AG04450 (cell line): ENCODE measurements around the gene BID. TPM values are rescaled to one million over a fixed set of nuclear protein-coding genes. Genes with fewer than 3 reads are reported as not detected.

ENCODE experiments used
- CTCF ChIA-PET: fragments of 300-600, 350-600 bp; formaldehyde crosslinking; extraction: SDS; loops from one replicate; lab custom pipeline; 2022; ENCODE audit warnings: antibody characterized with exemption, inconsistent platforms; lab: Charles Lee
- POLR2A ChIA-PET: fragments of 350-600 bp; formaldehyde crosslinking; extraction: SDS; loops from one replicate; lab custom pipeline; 2021; ENCODE audit warnings: antibody characterized with exemption, inconsistent platforms; lab: Yijun Ruan, JAX
- DNase-seq: peaks from one replicate; pipeline ENCODE4 v3.0.0-alpha.2; 2011; ENCODE audit warnings: low read depth, low spot score
- H3K27ac ChIP-seq: one replicate; pipeline ENCODE4 v1.5.1; 2012; ENCODE audit warnings: low read depth, low read length, control low read depth
- H3K27me3 ChIP-seq: one replicate; pipeline ENCODE4 v1.6.0; 2012; ENCODE audit warnings: low read length; ENCODE audit not compliant: control insufficient read depth, insufficient read depth
- H3K4me3 ChIP-seq: 2 replicates; pipeline ENCODE4 v1.5.1; 2011; ENCODE audit warnings: mild to moderate bottlenecking, low read depth, low read length, control low read depth
- H3K9me3 ChIP-seq: 2 replicates; pipeline ENCODE4 v1.5.1; 2012; ENCODE audit warnings: low read length; ENCODE audit not compliant: control insufficient read depth, insufficient read depth
- CTCF ChIP-seq: IDR thresholded peaks from 2 replicates; pipeline ENCODE4 v1.5.1; 2011; ENCODE audit warnings: low read depth, low read length, control low read depth, inconsistent platforms
- polyA minus RNA-seq: library from RNA; depleted of rRNA, polyadenylated mRNA; stranded (reverse); fragments of >200 nt; gene quantifications from 2 replicates; pipeline ENCODE4 v1.2.3, GENCODE V29; 2011; rRNA and poly(A)+ RNA removed
- polyA plus RNA-seq: library from polyadenylated mRNA; depleted of rRNA; stranded (reverse); fragments of >200 nt; gene quantifications from 2 replicates; pipeline ENCODE4 v1.2.3, GENCODE V29; 2011; rRNA removed

BID gene
- polyA plus RNA-seq (65.3 and 88.5 TPM in 2 replicates), polyA minus RNA-seq (40.2 and 48.6 TPM in 2 replicates)

GRCh38 chr22:17774206-17774925, at the start of gene BID:
BID (minus strand) TSS chr22:17774469; CDS start chr22:17750116, 24,353 bp downstream.
- CTCF ChIA-PET: interaction anchor here (0.6 to 1.2 kb wide), 3 partner anchors 10 to 216 kb away, joined by 3 to 6 read pairs (median 3); no protein-coding TSS in a partner anchor

GRCh38 chr22:17823964-17824363, 49.7 kb upstream of the BID start:
- CTCF ChIA-PET: no interaction called here
- POLR2A ChIA-PET: no interaction called here
- TF ChIP-seq CTCF: no peak
- no peak overlapping the region for H3K27ac ChIP-seq
- H3K27me3 ChIP-seq: no peaks in the 10 kb centered on the region
- H3K4me3 ChIP-seq: no peak overlapping the region
- DNase-seq: no peak
- H3K9me3 ChIP-seq: no peaks in the 10 kb centered on the region

More at GRCh38 chr22:17774206-17774925, at the start of gene BID:
- POLR2A ChIA-PET: interaction anchor here (0.6 kb wide), 1 partner anchor 18 kb away, joined by 3 read pairs; no protein-coding TSS in a partner anchor
- peak within 1 kb of the TSS; percentile 73 for H3K4me3 ChIP-seq
- H3K9me3 ChIP-seq: no peaks in the 10 kb centered on the region
- H3K27me3 ChIP-seq: no peaks in the 10 kb centered on the region
- no peak for DNase-seq
- TF ChIP-seq CTCF: no peak
- peak within 1 kb of the TSS; percentile 11 for H3K27ac ChIP-seq

GRCh38 chr22:17823226-17823625, 49.0 kb upstream of the BID start:
- Histone ChIP-seq H3K27ac (no peak overlapping the region), H3K27me3 (no peaks in the 10 kb centered on the region), H3K9me3 (no peaks in the 10 kb centered on the region), H3K4me3 (no peak overlapping the region)
- ChIA-PET CTCF (interaction anchor here (1.5 kb wide), 1 partner anchor 253 kb away, joined by 7 read pairs; no protein-coding TSS in a partner anchor), POLR2A (no interaction called here)
- no peak for TF ChIP-seq CTCF
- DNase-seq: no peak

GRCh38 chr22:17822087-17822486, 47.8 kb upstream of the BID start:
- no peaks in the 10 kb centered on the region for H3K9me3 ChIP-seq
- H3K27ac ChIP-seq: no peak overlapping the region
- no peak for DNase-seq
- ChIA-PET POLR2A (no interaction called here), CTCF (interaction anchor here (1.1 to 1.5 kb wide), 2 partner anchors 30 to 254 kb away, joined by 3 to 7 read pairs; no protein-coding TSS in a partner anchor)
- no peak overlapping the region for H3K4me3 ChIP-seq
- no peaks in the 10 kb centered on the region for H3K27me3 ChIP-seq
- no peak for TF ChIP-seq CTCF

GRCh38 chr22:17820879-17821439, 46.7 kb upstream of the BID start:
- ChIA-PET POLR2A (no interaction called here), CTCF (interaction anchor here (0.7 to 1.2 kb wide), 4 partner anchors 9 to 255 kb away, joined by 3 to 6 read pairs (median 3); no protein-coding TSS in a partner anchor)
- Histone ChIP-seq H3K4me3 (no peak overlapping the region), H3K27me3 (no peaks in the 10 kb centered on the region), H3K9me3 (no peaks in the 10 kb centered on the region), H3K27ac (no peak overlapping the region)
- no peak for TF ChIP-seq CTCF
- DNase-seq: no peak
